ENCODE measurements around the gene MRPL37. TPM values are rescaled to one million over a fixed set of nuclear protein-coding genes. Genes with fewer than 3 reads are reported as not detected.

MRPL37 gene
- total RNA-seq, 3 donors from 2014 or later (not counting 1 experiment from before 2014, with no cell fraction given), result 23.0 to 31.9 (median 28.8) TPM

- no peaks in the 10 kb centered on the region for H3K27me3 ChIP-seq (ENCODE audit: control insufficient read depth, insufficient read depth, low read length)
- ATAC-seq (no peak), DNase-seq (no peak)
- intact Hi-C loops (cut with micrococcal nuclease), result no loop called here
- 88% methylated on average over 9 of the region's 9 CpGs for WGBS (ENCODE audit: insufficient coverage)
- no peaks in the 10 kb centered on the region for H3K9me3 Mint-ChIP-seq
- H3K36me3 ChIP-seq (ENCODE audit: control insufficient read depth, insufficient read depth, low read length), result no peaks in the 10 kb centered on the region
- no peaks in the 10 kb centered on the region for H3K9me3 ChIP-seq (ENCODE audit: control insufficient read depth, insufficient read depth, low read length)
- H3K27ac ChIP-seq (ENCODE audit: low read length), result no peak overlapping the region
- H3K36me3 Mint-ChIP-seq, result no peaks in the 10 kb centered on the region
- H3K4me1 Mint-ChIP-seq, result no peaks in the 10 kb centered on the region
- H3K27me3 Mint-ChIP-seq (ENCODE audit: low read depth in 2 of 2), result no peaks in the 10 kb centered on the region
- H3K4me1 ChIP-seq (ENCODE audit: control insufficient read depth, insufficient read depth, low read length), result no peaks in the 10 kb centered on the region
- no peak overlapping the region for H3K4me3 Mint-ChIP-seq
- no peak for TF ChIP-seq CTCF (IDR thresholded peaks at IDR 0.05)
- no peak overlapping the region for H3K27ac Mint-ChIP-seq
- no peak overlapping the region for H3K4me3 ChIP-seq (ENCODE audit: low read length)
Measured at GRCh38 chr1:54167422-54168139, 32.4 kb upstream of the MRPL37 start.

- H3K27me3 ChIP-seq (ENCODE audit: control insufficient read depth, insufficient read depth, low read length), result no peaks in the 10 kb centered on the region
- Mint-ChIP-seq H3K4me1 (no peaks in the 10 kb centered on the region), H3K4me3 (no peak overlapping the region), H3K27ac (no peak overlapping the region), H3K36me3 (no peaks in the 10 kb centered on the region), H3K27me3 (ENCODE audit: low read depth in 2 of 2) (no peaks in the 10 kb centered on the region), H3K9me3 (no peaks in the 10 kb centered on the region)
- H3K9me3 ChIP-seq (ENCODE audit: control insufficient read depth, insufficient read depth, low read length), result no peaks in the 10 kb centered on the region
- intact Hi-C loops (cut with micrococcal nuclease), result no loop called here
- no peaks in the 10 kb centered on the region for H3K4me1 ChIP-seq (ENCODE audit: control insufficient read depth, insufficient read depth, low read length)
- TF ChIP-seq CTCF (IDR thresholded peaks at IDR 0.05), result no peak
- ATAC-seq (no peak), DNase-seq (no peak)
- 85% methylated on average over 8 of the region's 8 CpGs for WGBS (ENCODE audit: insufficient coverage)
- H3K36me3 ChIP-seq (ENCODE audit: control insufficient read depth, insufficient read depth, low read length), result no peaks in the 10 kb centered on the region
- H3K27ac ChIP-seq (ENCODE audit: low read length), result no peak overlapping the region
- H3K4me3 ChIP-seq (ENCODE audit: low read length), result no peak overlapping the region
Measured at GRCh38 chr1:54168206-54168965, 31.6 kb upstream of the MRPL37 start.

GRCh38 chr1:54169068-54169467, 30.9 kb upstream of the MRPL37 start:
- no peaks in the 10 kb centered on the region for H3K36me3 ChIP-seq (ENCODE audit: control insufficient read depth, insufficient read depth, low read length)
- DNase-seq, result no peak
- no peaks in the 10 kb centered on the region for H3K36me3 Mint-ChIP-seq
- no peak for TF ChIP-seq CTCF (IDR thresholded peaks at IDR 0.05)
- H3K4me3 Mint-ChIP-seq, result no peak overlapping the region
- H3K4me1 Mint-ChIP-seq, result no peaks in the 10 kb centered on the region
- ATAC-seq, result no peak
- H3K27ac Mint-ChIP-seq, result no peak overlapping the region
- intact Hi-C loops (cut with micrococcal nuclease), result no loop called here
- WGBS (ENCODE audit: insufficient coverage), result 46% methylated on average over 1 of the region's 3 CpGs
- no peak overlapping the region for H3K27ac ChIP-seq (ENCODE audit: low read length)
- H3K9me3 ChIP-seq (ENCODE audit: control insufficient read depth, insufficient read depth, low read length), result no peaks in the 10 kb centered on the region
- H3K4me1 ChIP-seq (ENCODE audit: control insufficient read depth, insufficient read depth, low read length), result peaks cover 2% of the 10 kb centered on the region
- no peak overlapping the region for H3K4me3 ChIP-seq (ENCODE audit: low read length)
- no peaks in the 10 kb centered on the region for H3K27me3 ChIP-seq (ENCODE audit: control insufficient read depth, insufficient read depth, low read length)
- no peaks in the 10 kb centered on the region for H3K27me3 Mint-ChIP-seq (ENCODE audit: low read depth in 2 of 2)
- no peaks in the 10 kb centered on the region for H3K9me3 Mint-ChIP-seq
